ENCODE results near the gene PABPN1L.

Gene PABPN1L

GRCh38 chr16:88883946-88884345 is 17.5 kb upstream of the PABPN1L start:
- in situ Hi-C loops (cut with HindIII; ENCODE audit: low pct_ligation_motif_present, low sequenced_read_pairs), result no loop called here
- Histone ChIP-seq H3K4me3 (ENCODE audit: low read depth, low read length) (no peak overlapping the region), H3K36me3 (replicated peaks) (no peaks in the 10 kb centered on the region), H3K27me3 (replicated peaks) (peaks cover 30% of the 10 kb centered on the region), H3K27ac (no peak overlapping the region)
- no peak for DNase-seq
- no peak for TF ChIP-seq CTCF (IDR thresholded peaks at IDR 0.05; ENCODE audit: low read depth, low read length, missing control alignments)

GRCh38 chr16:88883117-88883895 is 16.8 kb upstream of the PABPN1L start:
- DNase-seq, result no peak
- no peaks in the 10 kb centered on the region for H3K36me3 ChIP-seq (replicated peaks)
- peaks cover 30% of the 10 kb centered on the region for H3K27me3 ChIP-seq (replicated peaks)
- no peak overlapping the region for H3K27ac ChIP-seq
- no peak for TF ChIP-seq CTCF (IDR thresholded peaks at IDR 0.05; ENCODE audit: low read depth, low read length, missing control alignments)
- in situ Hi-C loops (cut with HindIII; ENCODE audit: low pct_ligation_motif_present, low sequenced_read_pairs), result no loop called here
- H3K4me3 ChIP-seq (ENCODE audit: low read depth, low read length), result no peak overlapping the region

- no peak overlapping the region for H3K4me3 ChIP-seq (ENCODE audit: low read depth, low read length)
- peaks cover 30% of the 10 kb centered on the region for H3K27me3 ChIP-seq (replicated peaks)
- in situ Hi-C loops (cut with HindIII; ENCODE audit: low pct_ligation_motif_present, low sequenced_read_pairs), result no loop called here
- H3K36me3 ChIP-seq (replicated peaks), result no peaks in the 10 kb centered on the region
- no peak for TF ChIP-seq CTCF (IDR thresholded peaks at IDR 0.05; ENCODE audit: low read depth, low read length, missing control alignments)
- no peak for DNase-seq
- no peak overlapping the region for H3K27ac ChIP-seq
Observed at GRCh38 chr16:88882358-88883030, 16.0 kb upstream of the PABPN1L start.

GRCh38 chr16:88881675-88882357 is 15.4 kb upstream of the PABPN1L start:
- H3K4me3 ChIP-seq (ENCODE audit: low read depth, low read length), result no peak overlapping the region
- no peaks in the 10 kb centered on the region for H3K36me3 ChIP-seq (replicated peaks)
- no peak for DNase-seq
- in situ Hi-C loops (cut with HindIII; ENCODE audit: low pct_ligation_motif_present, low sequenced_read_pairs), result no loop called here
- no peak for TF ChIP-seq CTCF (IDR thresholded peaks at IDR 0.05; ENCODE audit: low read depth, low read length, missing control alignments)
- peaks cover 30% of the 10 kb centered on the region for H3K27me3 ChIP-seq (replicated peaks)
- H3K27ac ChIP-seq, result no peak overlapping the region

GRCh38 chr16:88881007-88881615 is 14.7 kb upstream of the PABPN1L start:
- no peak overlapping the region for H3K27ac ChIP-seq
- no peaks in the 10 kb centered on the region for H3K36me3 ChIP-seq (replicated peaks)
- DNase-seq, result no peak
- no peak overlapping the region for H3K4me3 ChIP-seq (ENCODE audit: low read depth, low read length)
- in situ Hi-C loops (cut with HindIII; ENCODE audit: low pct_ligation_motif_present, low sequenced_read_pairs), result no loop called here
- H3K27me3 ChIP-seq (replicated peaks), result peaks cover 33% of the 10 kb centered on the region
- TF ChIP-seq CTCF (IDR thresholded peaks at IDR 0.05; ENCODE audit: low read depth, low read length, missing control alignments), result no peak

Measured in brain microvascular endothelial cell (primary cell).